IgD-negative memory B cell (primary cell): Measurements from ENCODE around the gene FOXN3. TPM values are rescaled to one million over a fixed set of nuclear protein-coding genes. Genes with fewer than 3 reads are reported as not detected.

Experiments
- H3K27ac Mint-ChIP-seq, 3 donors: one replicate each; pipeline ENCODE4 v1.8.0; 2020 to 2022; ENCODE audit warnings: mild to moderate bottlenecking in 3 of 3, mixed read lengths in 3 of 3, moderate library complexity in 1 of 3
- H3K27me3 Mint-ChIP-seq: one replicate; pipeline ENCODE4 v1.8.0; 2021; ENCODE audit warnings: mixed read lengths
- H3K36me3 Mint-ChIP-seq: one replicate; pipeline ENCODE4 v1.8.0; 2020; ENCODE audit warnings: mild to moderate bottlenecking, mixed read lengths
- H3K4me1 Mint-ChIP-seq, 3 donors: one replicate each; pipeline ENCODE4 v1.8.0; 2020 to 2022; ENCODE audit warnings: mixed read lengths in 3 of 3, mild to moderate bottlenecking in 1 of 3
- H3K4me3 Mint-ChIP-seq, 4 donors: one replicate each; pipeline ENCODE4 v1.8.0; 2020 to 2022; ENCODE audit warnings: mild to moderate bottlenecking in 4 of 4, mixed read lengths in 4 of 4, moderate library complexity in 3 of 4
- H3K9me3 Mint-ChIP-seq, 3 donors: one replicate each; pipeline ENCODE4 v1.8.0; 2020 to 2021; ENCODE audit warnings: mixed read lengths in 3 of 3, mild to moderate bottlenecking in 1 of 3
- polyA plus RNA-seq: library from polyadenylated mRNA; unstranded; fragments of 300-500 nt; fragmentation: Illumina TruSeq; gene quantifications from one replicate; pipeline ENCODE4 v1.2.3, GENCODE V29; 2021

FOXN3 gene, protein sequence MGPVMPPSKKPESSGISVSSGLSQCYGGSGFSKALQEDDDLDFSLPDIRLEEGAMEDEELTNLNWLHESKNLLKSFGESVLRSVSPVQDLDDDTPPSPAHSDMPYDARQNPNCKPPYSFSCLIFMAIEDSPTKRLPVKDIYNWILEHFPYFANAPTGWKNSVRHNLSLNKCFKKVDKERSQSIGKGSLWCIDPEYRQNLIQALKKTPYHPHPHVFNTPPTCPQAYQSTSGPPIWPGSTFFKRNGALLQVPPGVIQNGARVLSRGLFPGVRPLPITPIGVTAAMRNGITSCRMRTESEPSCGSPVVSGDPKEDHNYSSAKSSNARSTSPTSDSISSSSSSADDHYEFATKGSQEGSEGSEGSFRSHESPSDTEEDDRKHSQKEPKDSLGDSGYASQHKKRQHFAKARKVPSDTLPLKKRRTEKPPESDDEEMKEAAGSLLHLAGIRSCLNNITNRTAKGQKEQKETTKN
- 62.5 TPM for polyA plus RNA-seq

GRCh38 chr14:89417091-89417464, at the start of gene FOXN3:
TSS of gene FOXN3 (minus strand) at chr14:89417233. CDS start at chr14:89412476, 4,757 bp downstream.
- no peaks in the 10 kb centered on the region for H3K9me3 Mint-ChIP-seq
- H3K4me1 Mint-ChIP-seq: peaks cover 27 to 33% (median 29%) of the 10 kb centered on the region in 3 donors

DNA sequence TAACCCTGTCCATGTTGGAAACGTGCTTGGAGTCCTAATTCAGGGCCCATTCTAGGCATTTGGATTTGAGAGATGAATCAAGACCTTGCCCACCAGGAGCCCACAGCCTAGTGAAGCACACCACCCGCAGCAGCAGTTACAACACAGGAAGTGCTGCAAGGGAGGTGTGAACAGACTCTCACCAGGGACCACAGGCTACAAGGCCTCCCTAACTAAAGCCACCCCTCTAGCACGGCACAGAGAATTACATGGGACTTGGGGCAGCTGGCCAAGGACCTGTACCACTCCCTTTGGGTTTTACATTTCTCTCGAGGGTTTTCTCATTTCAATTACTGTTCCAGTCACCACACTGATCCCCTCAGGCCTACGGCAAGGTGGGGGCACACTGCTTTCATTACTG, 49.5 kb upstream of the FOXN3 start:
- H3K27ac Mint-ChIP-seq: peak overlapping the region in 2 of 3 donors; percentile 20 to 68
- peak overlapping the region in 1 of 4 donors; percentile 65 for H3K4me3 Mint-ChIP-seq
- no peaks in the 10 kb centered on the region for H3K27me3 Mint-ChIP-seq
- H3K9me3 Mint-ChIP-seq: no peaks in the 10 kb centered on the region
- H3K4me1 Mint-ChIP-seq: peaks cover 22 to 28% (median 23%) of the 10 kb centered on the region in 3 donors
- H3K36me3 Mint-ChIP-seq: peaks cover 8% of the 10 kb centered on the region

More at GRCh38 chr14:89417091-89417464, at the start of gene FOXN3:
- H3K36me3 Mint-ChIP-seq: peaks cover 7% of the 10 kb centered on the region
- H3K4me3 Mint-ChIP-seq: peak within 1 kb of the TSS; percentile 94 to 99 (median 98)
- peak within 1 kb of the TSS; percentile 97 to 99 (median 97) for H3K27ac Mint-ChIP-seq
- no peaks in the 10 kb centered on the region for H3K27me3 Mint-ChIP-seq

- Mint-ChIP-seq H3K36me3 (peaks cover 6% of the 10 kb centered on the region), H3K4me1 (peaks cover 23 to 31% (median 25%) of the 10 kb centered on the region in 3 donors), H3K4me3 (no peak overlapping the region), H3K9me3 (no peaks in the 10 kb centered on the region), H3K27me3 (no peaks in the 10 kb centered on the region), H3K27ac (peak overlapping the region in 1 of 3 donors; percentile 20)
These were observed 48.8 kb upstream of the FOXN3 start for GRCh38 chr14:89465876-89466275.

- H3K4me1 Mint-ChIP-seq: peaks cover 24 to 39% (median 29%) of the 10 kb centered on the region in 3 donors
- H3K27me3 Mint-ChIP-seq: no peaks in the 10 kb centered on the region
- H3K4me3 Mint-ChIP-seq: peak overlapping the region in 1 of 4 donors; percentile 13
- peak overlapping the region in 2 of 3 donors; percentile 20 to 68 for H3K27ac Mint-ChIP-seq
- H3K9me3 Mint-ChIP-seq: no peaks in the 10 kb centered on the region
- peaks cover 7% of the 10 kb centered on the region for H3K36me3 Mint-ChIP-seq
These were observed 44.2 kb upstream of the FOXN3 start for GRCh38 chr14:89461256-89461655.

GRCh38 chr14:89458713-89459420, 41.8 kb upstream of the FOXN3 start:
- Mint-ChIP-seq H3K4me1 (peaks cover 16 to 29% (median 26%) of the 10 kb centered on the region in 3 donors), H3K27me3 (no peaks in the 10 kb centered on the region), H3K36me3 (peaks cover 5% of the 10 kb centered on the region), H3K4me3 (no peak overlapping the region), H3K27ac (peak overlapping the region in 1 of 3 donors; percentile 44), H3K9me3 (no peaks in the 10 kb centered on the region)

- H3K4me3 Mint-ChIP-seq: peak overlapping the region in 1 of 4 donors; percentile 23
- H3K27ac Mint-ChIP-seq: no peak overlapping the region
- H3K36me3 Mint-ChIP-seq: peaks cover 6% of the 10 kb centered on the region
- peaks cover 6 to 20% (median 20%) of the 10 kb centered on the region in 3 donors for H3K4me1 Mint-ChIP-seq
- H3K27me3 Mint-ChIP-seq: no peaks in the 10 kb centered on the region
- H3K9me3 Mint-ChIP-seq: no peaks in the 10 kb centered on the region
These were observed 40.0 kb upstream of the FOXN3 start for GRCh38 chr14:89457007-89457406.

DNA sequence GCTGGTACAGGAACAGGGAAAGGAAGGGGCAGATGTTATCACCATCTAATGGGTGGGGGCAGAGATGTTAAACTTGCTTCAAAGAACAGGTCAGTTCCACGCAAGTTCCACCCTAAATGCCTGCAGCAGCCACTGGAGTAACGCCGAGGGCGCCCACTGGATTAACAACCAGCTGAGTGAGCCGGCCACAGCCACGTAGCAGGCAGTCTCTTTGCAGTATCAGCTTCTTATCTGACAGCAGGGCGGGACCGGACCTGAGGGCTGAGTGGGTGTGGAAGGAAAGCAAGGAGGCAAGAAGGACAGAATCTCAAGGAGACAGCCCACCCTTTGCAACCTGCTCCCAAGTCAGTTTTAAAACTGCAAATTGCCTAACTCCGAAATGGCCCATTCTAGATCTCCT, 38.4 kb upstream of the FOXN3 start:
- no peak overlapping the region for H3K27ac Mint-ChIP-seq
- peaks cover 1 to 16% (median 15%) of the 10 kb centered on the region in 3 donors for H3K4me1 Mint-ChIP-seq
- peak overlapping the region in 1 of 4 donors; percentile 58 for H3K4me3 Mint-ChIP-seq
- no peaks in the 10 kb centered on the region for H3K27me3 Mint-ChIP-seq
- H3K9me3 Mint-ChIP-seq: no peaks in the 10 kb centered on the region
- H3K36me3 Mint-ChIP-seq: peaks cover 6% of the 10 kb centered on the region

GRCh38 chr14:89454996-89455395, 38.0 kb upstream of the FOXN3 start:
- peaks cover 1 to 17% (median 11%) of the 10 kb centered on the region in 3 donors for H3K4me1 Mint-ChIP-seq
- peak overlapping the region in 1 of 3 donors; percentile 10 for H3K27ac Mint-ChIP-seq
- no peak overlapping the region for H3K4me3 Mint-ChIP-seq
- H3K27me3 Mint-ChIP-seq: no peaks in the 10 kb centered on the region
- H3K9me3 Mint-ChIP-seq: no peaks in the 10 kb centered on the region
- peaks cover 6% of the 10 kb centered on the region for H3K36me3 Mint-ChIP-seq

- peaks cover 10 to 22% (median 15%) of the 10 kb centered on the region in 3 donors for H3K4me1 Mint-ChIP-seq
- no peak overlapping the region for H3K27ac Mint-ChIP-seq
- H3K9me3 Mint-ChIP-seq: no peaks in the 10 kb centered on the region
- no peaks in the 10 kb centered on the region for H3K27me3 Mint-ChIP-seq
- H3K36me3 Mint-ChIP-seq: peaks cover 3% of the 10 kb centered on the region
- no peak overlapping the region for H3K4me3 Mint-ChIP-seq
These were observed 35.2 kb upstream of the FOXN3 start for GRCh38 chr14:89452281-89452680.

DNA sequence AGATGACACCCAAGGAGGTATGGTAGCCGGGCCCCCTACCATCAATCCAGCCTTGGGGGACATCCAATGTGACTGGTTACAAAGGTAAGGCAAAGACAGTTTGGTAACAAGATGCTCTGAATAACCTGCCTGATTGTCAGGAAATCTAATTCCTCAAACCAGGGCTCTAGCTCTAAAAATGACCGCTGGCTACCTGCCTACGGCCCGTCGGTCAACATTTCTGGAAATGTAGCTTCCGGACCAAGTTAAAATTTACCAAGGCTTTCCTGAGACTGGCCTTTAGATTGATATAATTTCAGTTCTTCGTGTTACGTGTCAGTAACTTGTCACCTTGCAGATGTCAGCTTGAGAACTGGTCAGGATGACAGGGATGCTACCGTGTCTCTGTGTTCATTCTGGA, 34.2 kb upstream of the FOXN3 start:
- Mint-ChIP-seq H3K36me3 (peaks cover 5% of the 10 kb centered on the region), H3K27ac (peak overlapping the region in 1 of 3 donors; percentile 12), H3K9me3 (no peaks in the 10 kb centered on the region), H3K27me3 (no peaks in the 10 kb centered on the region), H3K4me1 (peaks cover 18 to 25% (median 18%) of the 10 kb centered on the region in 3 donors), H3K4me3 (no peak overlapping the region)

GRCh38 chr14:89447182-89447944, 30.3 kb upstream of the FOXN3 start:
- H3K4me1 Mint-ChIP-seq: peaks cover 39 to 50% (median 39%) of the 10 kb centered on the region in 3 donors
- no peaks in the 10 kb centered on the region for H3K27me3 Mint-ChIP-seq
- H3K4me3 Mint-ChIP-seq: peak overlapping the region in 3 of 4 donors; percentile 50 to 94 (median 84)
- H3K36me3 Mint-ChIP-seq: peaks cover 2% of the 10 kb centered on the region
- H3K9me3 Mint-ChIP-seq: no peaks in the 10 kb centered on the region
- H3K27ac Mint-ChIP-seq: peak overlapping the region; percentile 29 to 92 (median 86)

- H3K4me3 Mint-ChIP-seq: peak overlapping the region in 2 of 4 donors; percentile 60 to 73
- peaks cover 0 to 1% (median 0%) of the 10 kb centered on the region in 3 donors for H3K9me3 Mint-ChIP-seq
- H3K4me1 Mint-ChIP-seq: peaks cover 42 to 54% (median 47%) of the 10 kb centered on the region in 3 donors
- H3K36me3 Mint-ChIP-seq: peaks cover 5% of the 10 kb centered on the region
- H3K27me3 Mint-ChIP-seq: no peaks in the 10 kb centered on the region
- peak overlapping the region in 1 of 3 donors; percentile 82 for H3K27ac Mint-ChIP-seq
These were observed 28.4 kb upstream of the FOXN3 start for GRCh38 chr14:89445273-89445973.

GRCh38 chr14:89444516-89445125, 27.6 kb upstream of the FOXN3 start:
- peaks cover 42 to 53% (median 52%) of the 10 kb centered on the region in 3 donors for H3K4me1 Mint-ChIP-seq
- H3K27me3 Mint-ChIP-seq: no peaks in the 10 kb centered on the region

More at GRCh38 chr14:89444516-89445125, 27.6 kb upstream of the FOXN3 start:
- Mint-ChIP-seq H3K9me3 (peaks cover 0 to 1% (median 0%) of the 10 kb centered on the region in 3 donors), H3K27ac (peak overlapping the region; percentile 52 to 90 (median 69)), H3K4me3 (peak overlapping the region in 3 of 4 donors; percentile 30 to 88 (median 42)), H3K36me3 (peaks cover 5% of the 10 kb centered on the region)
